LNCaP clone FGC (cell line): Measurements from ENCODE around the gene LACRT.

ENCODE experiments used
- DNase-seq: peaks from one replicate; pipeline ENCODE4 v3.0.0-alpha.2; 2011; ENCODE audit warnings: low read depth
- H3K4me3 ChIP-seq: 2 replicates; pipeline ENCODE4 v1.5.1; 2011; ENCODE audit warnings: mild to moderate bottlenecking, low read depth, low read length, control low read depth
- CTCF ChIP-seq: IDR thresholded peaks from 2 replicates; pipeline ENCODE4 v1.5.1; 2012; ENCODE audit warnings: mild to moderate bottlenecking; ENCODE audit not compliant: control insufficient read depth, insufficient read depth; ENCODE audit errors: extremely low read depth

The LACRT gene

DNA sequence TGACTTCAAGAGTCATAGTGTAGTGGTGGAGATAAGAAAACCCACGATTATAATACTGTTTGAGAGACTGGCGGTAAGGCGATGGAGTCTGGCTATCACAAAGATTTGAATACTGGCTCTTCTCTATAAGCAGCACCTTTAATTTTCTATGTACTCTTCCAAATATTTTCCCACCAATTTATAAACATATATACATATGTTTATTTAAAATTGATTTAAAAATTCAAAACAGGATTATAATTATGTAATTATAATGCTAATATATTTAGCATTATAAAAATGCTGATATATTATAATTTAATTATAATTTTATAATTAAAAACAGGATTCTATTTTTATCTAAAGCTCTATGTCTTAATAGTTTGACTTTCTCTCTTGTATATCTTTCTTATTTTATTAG, 28.9 kb upstream of the LACRT start:
- no peak for TF ChIP-seq CTCF
- H3K4me3 ChIP-seq, result no peak overlapping the region
- DNase-seq, result no peak

- TF ChIP-seq CTCF, result no peak
- DNase-seq, result no peak
- H3K4me3 ChIP-seq, result no peak overlapping the region
Observed at GRCh38 chr12:54662026-54662425, 27.3 kb upstream of the LACRT start.

GRCh38 chr12:54661048-54661447, 26.4 kb upstream of the LACRT start:
- no peak for DNase-seq
- H3K4me3 ChIP-seq, result no peak overlapping the region
- no peak for TF ChIP-seq CTCF

GRCh38 chr12:54660320-54660962, 25.7 kb upstream of the LACRT start:
- H3K4me3 ChIP-seq, result no peak overlapping the region
- TF ChIP-seq CTCF, result no peak
- no peak for DNase-seq

DNA sequence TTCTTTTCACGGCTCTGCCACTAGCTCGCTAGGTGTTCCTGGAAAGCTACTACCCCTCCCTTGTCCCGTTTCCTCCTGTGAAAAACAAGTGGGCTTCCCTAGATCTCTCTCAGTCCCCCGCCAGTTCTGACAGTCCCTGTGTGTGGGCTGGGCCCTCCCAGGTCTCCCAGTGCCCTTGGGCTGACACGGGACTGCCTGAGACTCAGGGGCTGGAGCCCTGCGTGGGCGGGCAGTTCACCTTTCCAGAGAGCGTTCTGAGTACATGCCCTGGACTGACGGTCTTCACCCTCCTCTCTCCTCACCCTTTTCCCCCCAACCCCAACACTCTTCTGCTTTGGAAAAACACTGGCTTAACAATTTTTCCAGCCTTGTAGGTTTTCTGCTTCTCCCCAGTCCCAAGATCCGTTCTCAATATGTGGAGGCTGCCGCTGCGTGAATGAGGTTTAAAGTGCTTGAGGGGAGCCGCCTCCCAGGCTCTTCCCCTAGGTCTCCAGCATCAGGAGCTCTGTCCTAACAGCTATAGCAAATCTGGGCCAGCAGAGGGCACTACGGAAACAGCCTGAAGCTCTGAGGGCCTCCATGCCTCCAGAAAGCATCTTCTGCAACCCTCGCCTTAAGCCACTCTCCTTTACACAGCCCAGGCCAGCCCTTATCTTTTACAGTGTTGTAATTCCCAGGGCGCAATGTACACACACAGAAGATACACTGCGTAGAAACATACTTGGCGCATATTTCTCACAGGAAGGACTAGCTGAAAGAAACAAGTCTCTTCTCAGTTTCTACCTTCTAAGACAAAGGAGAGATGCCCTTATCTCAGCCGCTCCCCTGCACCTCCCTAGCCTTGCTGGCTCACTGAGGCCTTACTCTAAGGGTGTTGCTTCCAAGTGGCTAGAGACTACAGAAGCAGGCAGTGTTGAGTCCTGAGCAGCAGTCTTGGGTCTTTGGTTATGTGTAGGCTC, 23.9 kb upstream of the LACRT start:
- no peak overlapping the region for H3K4me3 ChIP-seq
- no peak for DNase-seq
- TF ChIP-seq CTCF, result peak; percentile 71

- H3K4me3 ChIP-seq, result no peak overlapping the region
Observed at GRCh38 chr12:54657105-54657607, 22.5 kb upstream of the LACRT start.

More at GRCh38 chr12:54657105-54657607, 22.5 kb upstream of the LACRT start:
- DNase-seq, result no peak
- TF ChIP-seq CTCF, result 0 out of 2 replicates have a peak, but pooled peaks have one; percentile 11
